ENCODE measurements around the gene SMG7.

SMG7 gene

DNA sequence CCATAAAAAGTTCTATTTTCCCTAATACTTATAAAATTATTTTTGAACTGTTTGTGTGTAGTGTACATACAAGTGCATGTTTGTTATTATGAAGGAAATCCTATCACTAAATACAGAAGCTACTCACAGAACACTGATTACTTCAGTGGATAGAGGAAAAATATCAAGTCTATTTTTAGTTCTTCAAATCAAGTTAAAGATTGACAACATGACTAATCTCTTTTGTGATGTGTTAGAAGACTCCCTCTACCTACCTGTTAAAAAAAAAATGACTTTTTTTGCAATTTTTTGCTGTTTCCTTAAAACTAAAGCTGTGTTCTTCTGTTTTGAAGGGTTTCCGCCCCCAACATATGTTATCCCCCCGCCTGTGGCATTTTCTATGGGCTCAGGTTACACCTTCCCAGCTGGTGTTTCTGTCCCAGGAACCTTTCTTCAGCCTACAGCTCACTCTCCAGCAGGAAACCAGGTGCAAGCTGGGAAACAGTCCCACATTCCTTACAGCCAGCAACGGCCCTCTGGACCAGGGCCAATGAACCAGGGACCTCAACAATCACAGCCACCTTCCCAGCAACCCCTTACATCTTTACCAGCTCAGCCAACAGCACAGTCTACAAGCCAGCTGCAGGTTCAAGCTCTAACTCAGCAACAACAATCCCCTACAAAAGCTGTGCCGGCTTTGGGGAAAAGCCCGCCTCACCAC lies 72.4 kb downstream of the SMG7 start:
- TF ChIP-seq, protein P1, sequence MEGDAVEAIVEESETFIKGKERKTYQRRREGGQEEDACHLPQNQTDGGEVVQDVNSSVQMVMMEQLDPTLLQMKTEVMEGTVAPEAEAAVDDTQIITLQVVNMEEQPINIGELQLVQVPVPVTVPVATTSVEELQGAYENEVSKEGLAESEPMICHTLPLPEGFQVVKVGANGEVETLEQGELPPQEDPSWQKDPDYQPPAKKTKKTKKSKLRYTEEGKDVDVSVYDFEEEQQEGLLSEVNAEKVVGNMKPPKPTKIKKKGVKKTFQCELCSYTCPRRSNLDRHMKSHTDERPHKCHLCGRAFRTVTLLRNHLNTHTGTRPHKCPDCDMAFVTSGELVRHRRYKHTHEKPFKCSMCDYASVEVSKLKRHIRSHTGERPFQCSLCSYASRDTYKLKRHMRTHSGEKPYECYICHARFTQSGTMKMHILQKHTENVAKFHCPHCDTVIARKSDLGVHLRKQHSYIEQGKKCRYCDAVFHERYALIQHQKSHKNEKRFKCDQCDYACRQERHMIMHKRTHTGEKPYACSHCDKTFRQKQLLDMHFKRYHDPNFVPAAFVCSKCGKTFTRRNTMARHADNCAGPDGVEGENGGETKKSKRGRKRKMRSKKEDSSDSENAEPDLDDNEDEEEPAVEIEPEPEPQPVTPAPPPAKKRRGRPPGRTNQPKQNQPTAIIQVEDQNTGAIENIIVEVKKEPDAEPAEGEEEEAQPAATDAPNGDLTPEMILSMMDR (conservative IDR thresholded peaks at IDR 0.05; ENCODE audit: low read depth, low read length): no peak
- H3K4me3 ChIP-seq (ENCODE audit: low read depth, low read length): no peak overlapping the region
- no peak for DNase-seq (ENCODE audit: low read depth)

DNA sequence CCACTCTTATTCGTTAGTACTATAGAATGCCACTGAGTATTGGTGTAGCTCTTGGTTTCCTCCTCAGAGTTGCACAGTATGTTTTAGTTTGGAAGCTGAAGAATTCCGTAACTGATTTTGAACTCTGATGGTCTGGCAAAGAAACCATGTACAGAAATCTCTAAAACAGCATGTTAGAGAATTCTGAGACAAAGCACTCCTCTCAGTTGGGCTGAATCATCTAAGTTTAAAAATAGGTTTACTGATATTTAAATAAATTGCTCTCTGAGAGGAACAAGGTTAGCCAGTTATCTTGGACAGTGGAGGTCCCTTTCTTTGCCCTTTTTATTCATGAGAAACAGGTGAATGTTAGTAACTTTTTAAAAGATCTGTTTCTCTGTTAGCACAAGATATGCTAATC lies 74.1 kb downstream of the SMG7 start:
- TF ChIP-seq, protein P1 (conservative IDR thresholded peaks at IDR 0.05; ENCODE audit: low read depth, low read length): no peak
- DNase-seq (ENCODE audit: low read depth): no peak
- H3K4me3 ChIP-seq (ENCODE audit: low read depth, low read length): no peak overlapping the region

DNA sequence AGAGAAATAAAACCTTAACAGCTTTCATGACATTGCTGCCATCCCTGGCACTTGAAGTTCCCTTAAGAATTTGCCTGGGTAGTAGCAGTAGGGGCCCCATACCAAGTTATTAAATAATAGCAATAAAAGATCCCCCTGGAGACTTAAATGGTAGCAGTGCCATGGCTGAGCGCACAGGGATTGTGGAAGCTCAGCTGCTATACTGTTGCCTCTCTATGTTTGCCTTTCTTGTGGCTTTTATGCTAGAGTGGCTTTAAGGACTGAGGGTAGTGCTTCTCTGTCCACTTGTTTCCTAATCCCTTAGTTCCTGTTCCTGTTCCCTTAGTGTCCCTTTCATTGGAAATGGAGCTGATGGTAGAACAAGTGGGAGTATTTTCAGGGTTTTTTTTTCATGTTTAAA lies 75.8 kb downstream of the SMG7 start:
- TF ChIP-seq, protein P1 (conservative IDR thresholded peaks at IDR 0.05; ENCODE audit: low read depth, low read length): no peak
- H3K4me3 ChIP-seq (ENCODE audit: low read depth, low read length): no peak overlapping the region
- DNase-seq (ENCODE audit: low read depth): no peak

DNA sequence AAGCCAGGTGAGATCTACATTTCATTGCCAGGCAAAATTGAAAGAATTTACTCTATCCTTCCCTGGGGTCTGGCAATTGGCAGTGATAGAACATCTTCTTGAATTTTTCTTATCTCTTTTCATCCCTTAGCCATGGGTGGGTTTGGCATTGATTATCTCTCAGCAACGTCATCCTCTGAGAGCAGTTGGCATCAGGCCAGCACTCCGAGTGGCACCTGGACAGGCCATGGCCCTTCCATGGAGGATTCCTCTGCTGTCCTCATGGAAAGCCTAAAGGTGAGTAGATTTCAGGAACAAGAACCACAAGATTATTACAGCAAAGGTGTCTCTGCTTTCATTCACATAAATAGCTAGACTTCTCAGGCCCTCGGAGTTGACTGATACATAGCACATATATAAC lies 78.6 kb downstream of the SMG7 start:
- TF ChIP-seq, protein P1 (conservative IDR thresholded peaks at IDR 0.05; ENCODE audit: low read depth, low read length): no peak
- H3K4me3 ChIP-seq (ENCODE audit: low read depth, low read length): no peak overlapping the region
- no peak for DNase-seq (ENCODE audit: low read depth)

DNA sequence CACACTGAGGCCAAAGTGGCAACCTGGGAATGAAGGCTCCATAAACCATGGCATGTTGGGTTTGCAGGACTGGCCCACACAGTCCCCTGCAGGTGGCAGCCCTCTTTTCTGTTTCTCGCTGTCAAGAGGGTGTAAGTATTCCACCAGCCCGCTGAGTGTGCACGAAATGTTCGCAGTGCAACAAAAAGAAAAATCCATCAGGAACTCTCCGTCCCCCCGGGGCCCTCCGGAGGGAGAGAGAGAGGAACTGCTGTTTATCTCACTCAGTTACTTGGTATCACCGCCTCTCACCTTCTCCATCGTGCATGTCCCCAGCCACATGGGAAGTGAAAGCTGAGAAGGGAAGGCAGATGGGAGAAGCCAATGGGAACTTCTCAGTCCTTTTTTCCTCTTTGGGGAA lies 79.6 kb downstream of the SMG7 start:
- TF ChIP-seq, protein P1 (conservative IDR thresholded peaks at IDR 0.05; ENCODE audit: low read depth, low read length): no peak
- no peak overlapping the region for H3K4me3 ChIP-seq (ENCODE audit: low read depth, low read length)
- no peak for DNase-seq (ENCODE audit: low read depth)

DNA sequence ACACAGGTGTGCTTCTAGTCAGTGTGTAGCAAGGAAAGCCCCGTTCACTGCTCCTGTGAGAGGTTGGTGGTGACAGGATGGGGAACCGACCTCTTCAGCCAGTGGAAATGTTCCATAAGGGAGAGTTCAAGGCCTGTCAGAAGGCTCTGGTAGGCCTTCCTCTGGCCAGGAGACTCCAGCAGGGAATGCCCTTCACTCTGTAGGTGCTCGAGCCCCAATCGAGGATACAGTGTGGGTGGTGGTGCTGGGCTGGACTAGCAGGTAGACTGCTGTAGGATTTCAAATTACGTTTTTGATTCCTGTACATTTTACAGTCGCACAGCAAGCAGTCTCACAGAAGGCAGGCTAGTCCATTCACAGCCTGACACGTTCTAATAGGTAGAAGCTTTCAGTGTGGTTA lies 80.1 kb downstream of the SMG7 start:
- TF ChIP-seq, protein P1 (conservative IDR thresholded peaks at IDR 0.05; ENCODE audit: low read depth, low read length): no peak
- no peak for DNase-seq (ENCODE audit: low read depth)

DNA sequence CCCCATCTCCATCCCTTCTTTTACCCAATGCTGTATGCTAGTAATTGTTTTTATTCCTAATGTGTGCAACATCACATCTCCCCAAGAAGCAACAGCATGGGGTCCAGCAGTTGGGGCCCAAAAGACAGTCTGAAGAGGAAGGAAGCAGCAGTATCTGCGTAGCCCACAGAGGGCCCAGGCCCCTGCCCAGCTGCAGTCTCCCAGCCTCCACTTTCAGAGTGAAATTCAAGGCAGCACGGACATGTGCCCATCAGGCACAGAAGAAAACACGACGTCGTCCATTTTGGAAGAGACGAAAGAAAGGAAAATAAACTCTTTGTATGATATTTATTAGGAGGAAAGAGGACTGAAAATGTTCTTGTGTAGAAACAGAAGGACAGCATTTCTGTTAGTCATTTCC lies 80.6 kb downstream of the SMG7 start:
- DNase-seq (ENCODE audit: low read depth): no peak
- TF ChIP-seq, protein P1 (conservative IDR thresholded peaks at IDR 0.05; ENCODE audit: low read depth, low read length): no peak

More for the DNA sequence above, 80.1 kb downstream of the SMG7 start:
- no peak overlapping the region for H3K4me3 ChIP-seq (ENCODE audit: low read depth, low read length)

More for the DNA sequence above, 80.6 kb downstream of the SMG7 start:
- H3K4me3 ChIP-seq (ENCODE audit: low read depth, low read length): no peak overlapping the region

Data from choroid plexus epithelial cell (primary cell).